ENCODE measurements around the gene KLF7. TPM values are rescaled to one million over a fixed set of nuclear protein-coding genes. Genes with fewer than 3 reads are reported as not detected.

KLF7 gene
- total RNA-seq, 1 experiment from 2014 or later = 32.2 TPM

DNA sequence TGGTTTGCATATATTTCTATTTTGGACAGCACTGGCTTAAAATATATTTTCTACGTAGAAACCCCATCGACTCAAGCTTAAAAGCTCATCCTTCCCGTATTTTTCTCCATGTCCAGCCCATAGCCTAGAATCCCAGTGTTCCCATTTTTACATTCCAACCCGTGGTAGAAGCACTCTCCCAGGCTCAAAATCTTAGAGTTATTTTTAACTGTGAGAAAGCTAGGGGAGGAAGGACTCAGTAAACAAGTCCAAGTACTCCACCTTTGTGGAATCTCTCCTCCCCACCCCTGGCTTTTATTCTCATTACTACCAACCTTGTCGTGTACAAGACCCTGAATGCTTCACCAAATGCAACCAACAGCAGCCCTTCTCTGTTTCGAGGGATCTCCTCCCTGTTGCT, 69.8 kb downstream of the KLF7 start:
- Histone ChIP-seq H2AK5ac (ENCODE audit: insufficient read length, low read length) (no peak overlapping the region), H3K4me2 (ENCODE audit: insufficient read depth, insufficient read length, low read length) (no peak overlapping the region), H3K18ac (ENCODE audit: insufficient read length, low read depth, low read length) (no peak overlapping the region), H2BK5ac (ENCODE audit: insufficient read length, low read length) (no peak overlapping the region), H4K20me1 (ENCODE audit: control insufficient read depth, insufficient read depth, insufficient read length) (no peaks in the 10 kb centered on the region), H3K23me2 (ENCODE audit: insufficient read length, low read depth, low read length, poor library complexity, severe bottlenecking) (no peaks in the 10 kb centered on the region), H3K27me3 (ENCODE audit: insufficient read depth, low read length) (no peaks in the 10 kb centered on the region), H2BK12ac (ENCODE audit: insufficient read length, low read depth, low read length) (no peak overlapping the region), H3K79me1 (ENCODE audit: insufficient read depth, low read depth, low read length, poor library complexity, severe bottlenecking) (no peaks in the 10 kb centered on the region), H4K91ac (ENCODE audit: insufficient read length, low read depth, low read length) (no peak overlapping the region), H4K8ac (replicated peaks; ENCODE audit: insufficient read length, low read depth, low read length) (no peak overlapping the region), H2AFZ (ENCODE audit: low read length) (no peak overlapping the region), H3K4me1 (ENCODE audit: insufficient read depth, low read length) (peaks cover 22% of the 10 kb centered on the region; the same call in 1 of the 2 replicates), H2BK15ac (ENCODE audit: low read depth, low read length) (no peak overlapping the region), H3K23ac (ENCODE audit: insufficient read length, low read depth, low read length) (no peak overlapping the region), H3K14ac (ENCODE audit: insufficient read depth, low read length) (no peak overlapping the region), H3K9me3 (ENCODE audit: control insufficient read depth, low read depth, low read length) (no peaks in the 10 kb centered on the region), H3T11ph (ENCODE audit: low read length) (no peak overlapping the region), H3K79me2 (ENCODE audit: insufficient read depth, low read length) (peaks cover 2% of the 10 kb centered on the region; the same call in 1 of the 2 replicates), H3K56ac (ENCODE audit: insufficient read length, low read depth, low read length) (no peak overlapping the region), H4K5ac (ENCODE audit: insufficient read length, low read depth, low read length) (no peak overlapping the region), H3K4ac (ENCODE audit: low read depth, low read length) (no peak overlapping the region), H3K9ac (ENCODE audit: extremely low read depth, insufficient read length, low read length) (no peak overlapping the region), H2BK120ac (ENCODE audit: low read depth, low read length, poor library complexity, severe bottlenecking) (no peak overlapping the region), H2BK20ac (ENCODE audit: low read depth, low read length, poor library complexity, severe bottlenecking) (no peak overlapping the region), H3K27ac (ENCODE audit: insufficient read length, low read depth, low read length) (no peak overlapping the region)
- Mint-ChIP-seq H3K27me3 (ENCODE audit: low read depth) (no peaks in the 10 kb centered on the region), H3K4me1 (peaks cover 51 to 55% of the 10 kb centered on the region in 2 experiments), H3K27ac (peak overlapping the region; percentile 69 to 89 (median 72); a peak in 5 of 7 replicates), H3K36me3 (ENCODE audit: insufficient read depth in 1 of 3, low read depth in 3 of 3) (peaks cover 0 to 3% (median 0%) of the 10 kb centered on the region in 3 experiments; a peak in 3 of 7 replicates), H3K4me3 (no peak overlapping the region), H3K9me3 (no peaks in the 10 kb centered on the region; a peak in 1 of 5 replicates)
- TF ChIP-seq, protein P1, sequence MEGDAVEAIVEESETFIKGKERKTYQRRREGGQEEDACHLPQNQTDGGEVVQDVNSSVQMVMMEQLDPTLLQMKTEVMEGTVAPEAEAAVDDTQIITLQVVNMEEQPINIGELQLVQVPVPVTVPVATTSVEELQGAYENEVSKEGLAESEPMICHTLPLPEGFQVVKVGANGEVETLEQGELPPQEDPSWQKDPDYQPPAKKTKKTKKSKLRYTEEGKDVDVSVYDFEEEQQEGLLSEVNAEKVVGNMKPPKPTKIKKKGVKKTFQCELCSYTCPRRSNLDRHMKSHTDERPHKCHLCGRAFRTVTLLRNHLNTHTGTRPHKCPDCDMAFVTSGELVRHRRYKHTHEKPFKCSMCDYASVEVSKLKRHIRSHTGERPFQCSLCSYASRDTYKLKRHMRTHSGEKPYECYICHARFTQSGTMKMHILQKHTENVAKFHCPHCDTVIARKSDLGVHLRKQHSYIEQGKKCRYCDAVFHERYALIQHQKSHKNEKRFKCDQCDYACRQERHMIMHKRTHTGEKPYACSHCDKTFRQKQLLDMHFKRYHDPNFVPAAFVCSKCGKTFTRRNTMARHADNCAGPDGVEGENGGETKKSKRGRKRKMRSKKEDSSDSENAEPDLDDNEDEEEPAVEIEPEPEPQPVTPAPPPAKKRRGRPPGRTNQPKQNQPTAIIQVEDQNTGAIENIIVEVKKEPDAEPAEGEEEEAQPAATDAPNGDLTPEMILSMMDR (conservative IDR thresholded peaks at IDR 0.05) = no peak
- no peak for DNase-seq
- WGBS (ENCODE audit: extremely low coverage, insufficient read length, low lambda C conversion rate) = no CpG with 5 or more reads among the region's 6 CpGs
